D721Med (cell line): ENCODE results near the gene ME3.

Experiments used
- DNase-seq: peaks from one replicate; pipeline ENCODE4 v3.0.0; 2011; ENCODE audit warnings: low spot score; ENCODE audit not compliant: insufficient read length
- FAIRE-seq: peaks from 2 replicates; lab custom pipeline; 2011; peaks lifted over from hg19 to GRCh38; lab: Jason Lieb, UNC
- TF ChIP-seq, protein P1 (sequence below): IDR thresholded peaks from 2 replicates; pipeline ENCODE4 v1.5.1; 2012; ENCODE audit warnings: mild to moderate bottlenecking, control low read depth; ENCODE audit not compliant: insufficient read depth; ENCODE audit errors: missing control alignments

ME3 gene

DNA sequence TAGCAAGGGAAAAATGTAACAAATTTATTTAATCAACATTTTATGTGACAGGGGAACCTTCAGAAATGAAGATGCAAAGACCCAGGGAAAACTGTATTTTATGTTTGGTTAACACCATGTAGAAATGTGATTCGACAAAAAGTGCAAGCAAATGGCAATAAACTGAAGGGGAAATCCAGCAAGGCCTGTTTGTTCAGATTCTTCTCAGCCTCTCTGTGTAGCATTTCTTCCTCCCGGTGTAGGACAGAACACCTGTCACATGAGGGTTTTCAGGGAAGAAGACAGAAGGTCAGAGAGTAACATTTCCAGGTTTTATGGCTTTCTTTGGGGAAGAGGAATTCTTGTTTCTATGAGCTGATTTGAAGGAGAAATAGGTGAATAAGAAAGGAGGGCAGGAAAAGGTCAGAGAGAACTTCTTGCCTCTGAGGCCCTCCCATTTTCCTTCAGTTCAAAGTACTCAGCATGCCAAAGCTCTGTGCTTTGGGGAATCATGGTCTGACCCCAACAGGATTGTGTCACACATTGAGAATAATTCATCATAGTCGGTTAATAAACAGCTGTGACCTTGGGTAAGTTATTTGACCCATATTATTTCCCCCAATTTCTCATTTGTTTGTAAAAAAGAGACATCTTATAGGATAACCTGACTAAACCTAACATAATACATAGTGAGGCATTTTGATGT, 45.5 kb upstream of the ME3 start:
- FAIRE-seq (no peak), DNase-seq (no peak)
- TF ChIP-seq, protein P1, sequence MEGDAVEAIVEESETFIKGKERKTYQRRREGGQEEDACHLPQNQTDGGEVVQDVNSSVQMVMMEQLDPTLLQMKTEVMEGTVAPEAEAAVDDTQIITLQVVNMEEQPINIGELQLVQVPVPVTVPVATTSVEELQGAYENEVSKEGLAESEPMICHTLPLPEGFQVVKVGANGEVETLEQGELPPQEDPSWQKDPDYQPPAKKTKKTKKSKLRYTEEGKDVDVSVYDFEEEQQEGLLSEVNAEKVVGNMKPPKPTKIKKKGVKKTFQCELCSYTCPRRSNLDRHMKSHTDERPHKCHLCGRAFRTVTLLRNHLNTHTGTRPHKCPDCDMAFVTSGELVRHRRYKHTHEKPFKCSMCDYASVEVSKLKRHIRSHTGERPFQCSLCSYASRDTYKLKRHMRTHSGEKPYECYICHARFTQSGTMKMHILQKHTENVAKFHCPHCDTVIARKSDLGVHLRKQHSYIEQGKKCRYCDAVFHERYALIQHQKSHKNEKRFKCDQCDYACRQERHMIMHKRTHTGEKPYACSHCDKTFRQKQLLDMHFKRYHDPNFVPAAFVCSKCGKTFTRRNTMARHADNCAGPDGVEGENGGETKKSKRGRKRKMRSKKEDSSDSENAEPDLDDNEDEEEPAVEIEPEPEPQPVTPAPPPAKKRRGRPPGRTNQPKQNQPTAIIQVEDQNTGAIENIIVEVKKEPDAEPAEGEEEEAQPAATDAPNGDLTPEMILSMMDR: no peak

DNA sequence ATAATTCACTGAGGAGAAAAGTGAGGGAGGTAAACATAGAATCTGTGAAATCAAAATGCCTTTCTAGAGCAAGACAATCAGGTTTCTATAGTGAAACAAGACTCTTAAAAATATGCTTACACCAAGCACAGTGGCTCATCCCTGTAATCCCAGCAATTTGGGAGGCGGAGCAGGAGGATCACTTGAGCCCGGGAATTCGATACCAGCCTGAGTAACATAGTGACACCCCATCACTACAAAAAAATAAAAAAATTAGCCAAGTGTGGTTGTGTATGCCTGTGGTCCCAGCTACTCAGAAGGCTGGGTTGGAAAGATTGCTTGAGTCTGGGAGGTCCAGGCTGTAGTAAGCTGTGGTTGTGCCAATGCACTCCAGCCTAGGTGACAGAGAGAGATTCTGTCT, 43.2 kb upstream of the ME3 start:
- TF ChIP-seq, protein P1: no peak
- DNase-seq: no peak
- no peak for FAIRE-seq

DNA sequence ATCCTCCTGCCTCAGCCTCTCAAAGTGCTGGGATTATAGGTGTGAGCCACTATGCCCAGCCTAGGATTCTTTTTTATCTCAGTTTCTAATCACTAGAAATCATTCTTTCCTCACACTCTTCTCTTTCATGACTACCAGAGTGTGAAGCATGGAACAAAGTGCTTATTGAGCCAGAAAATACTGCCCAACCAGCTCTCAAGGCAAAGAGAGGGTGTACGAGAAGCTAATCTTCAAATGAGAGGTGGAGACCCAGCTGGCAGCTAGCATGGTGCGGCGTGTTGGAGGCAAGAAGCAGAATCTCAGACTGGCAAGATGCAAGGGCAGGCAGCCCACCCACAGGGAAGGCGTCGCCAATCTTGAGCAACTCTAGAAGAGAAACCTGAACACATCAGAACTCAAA, 41.1 kb upstream of the ME3 start:
- FAIRE-seq (no peak), DNase-seq (no peak)
- TF ChIP-seq, protein P1: no peak

DNA sequence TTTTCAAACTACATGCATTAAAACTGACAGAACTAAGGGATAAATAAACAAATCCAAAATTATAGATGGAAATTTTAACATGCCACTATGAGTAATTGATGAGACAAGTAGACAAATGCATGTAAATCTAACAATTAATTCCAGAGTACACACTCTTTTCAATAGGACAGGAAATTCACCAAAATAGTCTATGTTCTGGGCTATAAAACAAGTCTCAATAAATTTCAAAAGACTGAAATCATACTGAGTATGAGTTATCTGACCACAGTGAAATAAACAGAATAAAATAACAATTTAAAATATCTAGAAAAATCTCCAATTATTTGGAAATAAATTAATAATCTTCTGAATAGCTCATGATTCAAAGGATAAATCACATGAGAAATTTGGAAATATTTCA, 38.5 kb upstream of the ME3 start:
- DNase-seq (no peak), FAIRE-seq (no peak)
- TF ChIP-seq, protein P1: no peak

DNA sequence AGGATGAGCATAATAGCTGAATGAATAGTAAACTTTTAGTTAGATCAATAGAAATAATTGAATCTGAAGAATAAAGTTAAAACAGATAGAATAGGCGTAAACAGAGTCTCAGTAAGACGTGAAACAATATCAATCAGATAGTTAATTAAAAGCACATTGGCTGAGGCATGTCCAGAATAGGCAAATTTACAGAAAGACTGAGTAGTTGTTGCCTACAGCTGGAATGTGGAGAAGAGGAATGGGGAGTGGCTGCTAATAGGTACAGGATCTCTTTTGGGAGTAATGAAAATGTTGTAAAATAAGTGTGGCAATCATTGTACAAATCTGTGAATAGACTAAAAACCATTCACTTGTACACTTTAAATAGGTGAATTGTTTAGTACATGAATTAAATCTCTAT, 36.3 kb upstream of the ME3 start:
- FAIRE-seq: no peak
- DNase-seq: no peak
- TF ChIP-seq, protein P1: no peak

DNA sequence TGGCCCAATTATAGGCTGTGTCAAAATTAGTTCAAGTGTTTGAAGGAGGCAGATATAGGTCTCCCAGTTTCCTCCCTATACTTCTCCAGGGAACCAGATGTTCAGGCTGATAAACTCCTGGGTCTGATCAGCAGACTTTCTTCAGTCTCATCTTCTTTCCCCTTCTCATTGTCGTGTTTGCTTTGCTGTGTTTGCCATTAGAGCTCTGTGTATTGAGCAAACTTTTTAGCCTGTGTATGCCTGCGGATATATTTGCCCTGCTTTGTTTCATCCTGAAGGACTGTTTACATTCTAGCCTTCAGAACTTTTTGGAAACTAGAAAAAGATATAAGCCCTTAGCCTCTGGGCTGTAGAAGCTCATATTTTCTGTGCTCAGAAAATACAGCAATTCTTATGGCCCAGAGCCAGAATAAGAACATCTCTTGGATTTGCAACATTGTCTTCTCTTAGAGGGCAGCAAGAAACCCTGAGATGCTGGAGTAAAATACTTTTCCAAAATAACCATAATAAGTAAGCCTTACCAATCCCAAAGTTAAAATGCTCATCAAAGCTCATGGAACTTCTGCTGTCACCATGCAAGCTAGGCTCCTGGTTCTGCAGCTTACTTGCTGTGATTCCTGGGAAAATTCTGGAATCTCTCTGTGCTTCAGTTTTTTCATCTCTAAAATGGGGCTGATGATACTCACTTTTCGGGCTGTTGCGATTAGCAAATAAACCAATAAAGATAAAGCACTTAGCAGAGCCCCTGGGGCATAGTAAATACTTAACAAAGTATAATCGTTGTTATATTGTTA, 34.1 kb upstream of the ME3 start:
- FAIRE-seq (no peak), DNase-seq (no peak)
- TF ChIP-seq, protein P1: no peak

DNA sequence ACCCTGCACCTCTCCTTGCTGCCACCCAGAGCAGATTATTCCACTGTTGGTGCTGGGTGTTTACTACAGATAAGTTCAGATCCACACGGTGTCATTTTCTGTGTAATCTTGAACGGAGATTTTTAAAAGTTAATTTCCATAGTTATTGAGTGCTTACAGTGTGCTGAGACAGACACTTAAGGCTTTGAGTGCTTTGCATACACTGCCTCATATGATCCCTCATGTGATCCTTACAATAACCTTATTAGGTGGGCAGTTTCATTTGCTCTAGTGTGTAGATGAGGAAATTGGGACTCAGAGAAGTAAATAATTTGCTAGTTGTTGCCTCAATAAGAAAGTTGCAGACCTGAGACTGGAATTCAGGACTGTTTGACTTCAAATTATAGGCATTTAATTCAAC, 32.3 kb upstream of the ME3 start:
- DNase-seq (no peak), FAIRE-seq (no peak)
- TF ChIP-seq, protein P1: no peak
